Measurements from ENCODE around the gene DPY19L3.
A peak's percentile ranks its signal among the peaks of the same experiment; 100 is the strongest.
"Not testable (repeated sequence)": the region's sequence is repeated elsewhere in the genome, so short reads cannot be mapped to it uniquely, and the experiment has no call there.

DPY19L3 gene

GRCh38 chr19:32397671-32398101 is 7.9 kb upstream of the DPY19L3 start:
- no peak for DNase-seq

GRCh38 chr19:32401992-32402391 is 3.6 kb upstream of the DPY19L3 start:
- DNase-seq: no peak

GRCh38 chr19:32403291-32403995 is 2.1 kb upstream of the DPY19L3 start:
- DNase-seq: no peak

GRCh38 chr19:32404213-32404932 is 1.2 kb upstream of the DPY19L3 start:
- no peak for DNase-seq

- DNase-seq: peak; percentile 18
Observed at GRCh38 chr19:32404933-32405430, 588 bp upstream of the DPY19L3 start.

GRCh38 chr19:32406161-32407003 is 812 bp downstream of the DPY19L3 start:
- DNase-seq: no peak

- no peak for DNase-seq
Observed at GRCh38 chr19:32407004-32407992, 1.7 kb downstream of the DPY19L3 start.

- DNase-seq: no peak
Observed at GRCh38 chr19:32415246-32415645, 9.7 kb downstream of the DPY19L3 start.

GRCh38 chr19:32415669-32416068 is 10.1 kb downstream of the DPY19L3 start:
- no peak for DNase-seq

- DNase-seq: no peak
Observed at GRCh38 chr19:32416749-32417456, 11.3 kb downstream of the DPY19L3 start.

GRCh38 chr19:32418155-32418554 is 12.6 kb downstream of the DPY19L3 start:
- no peak for DNase-seq

- no peak for DNase-seq
Observed at GRCh38 chr19:32421589-32422361, 16.2 kb downstream of the DPY19L3 start.

GRCh38 chr19:32422435-32422834 is 16.9 kb downstream of the DPY19L3 start:
- DNase-seq: no peak

- DNase-seq: not testable (repeated sequence)
Observed at GRCh38 chr19:32423944-32424343, 18.4 kb downstream of the DPY19L3 start.

- DNase-seq: no peak
Observed at GRCh38 chr19:32427536-32427935, 22.0 kb downstream of the DPY19L3 start.

- no peak for DNase-seq
Observed at GRCh38 chr19:32436692-32437091, 31.1 kb downstream of the DPY19L3 start.

- no peak for DNase-seq
Observed at GRCh38 chr19:32437096-32437495, 31.5 kb downstream of the DPY19L3 start.

GRCh38 chr19:32438751-32439150 is 33.2 kb downstream of the DPY19L3 start:
- no peak for DNase-seq

GRCh38 chr19:32442650-32443049 is 37.1 kb downstream of the DPY19L3 start:
- no peak for DNase-seq

- DNase-seq: not testable (repeated sequence)
Observed at GRCh38 chr19:32447534-32447933, 42.0 kb downstream of the DPY19L3 start.

- DNase-seq: no peak
Observed at GRCh38 chr19:32448026-32448425, 42.5 kb downstream of the DPY19L3 start.

All from COR-L47 (cell line).